H1 (cell line): ENCODE data around the gene PCDHB13. TPM values are rescaled to one million over a fixed set of nuclear protein-coding genes. Genes with fewer than 3 reads are reported as not detected.

ENCODE experiments used
- CTCF ChIA-PET: fragments of 300-600 bp; sonication (Branson Sonifier 250); formaldehyde crosslinking; loops from one replicate; lab custom pipeline; 2021; ENCODE audit not compliant: partially characterized antibody; lab: Charles Lee
- POLR2A ChIA-PET: fragments of 300-600 bp; sonication (Branson Sonifier 250); formaldehyde crosslinking; loops from one replicate; lab custom pipeline; 2021; ENCODE audit warnings: inconsistent platforms; ENCODE audit not compliant: partially characterized antibody; lab: Charles Lee
- DNase-seq, 2 experiments: peaks; one replicate each; pipeline versions ENCODE4 v3.0.0 to v3.0.0-alpha.2; 2010 to 2022; ENCODE audit warnings: low spot score in 2 of 2, low read depth in 1 of 2, mixed read lengths in 1 of 2
- FAIRE-seq: peaks from 2 replicates; lab custom pipeline; 2011; peaks lifted over from hg19 to GRCh38; lab: Jason Lieb, UNC
- H2AFZ ChIP-seq: 2 replicates; pipeline ENCODE4 v1.8.1; 2012; ENCODE audit warnings: low read length, inconsistent platforms
- H2AK5ac ChIP-seq: 2 replicates; pipeline ENCODE4 v1.6.1; 2013; ENCODE audit warnings: low read depth, low read length
- H2BK120ac ChIP-seq: replicated peaks from 2 replicates; pipeline ENCODE3; 2013; ENCODE audit warnings: low read depth, low read length, inconsistent platforms
- H2BK12ac ChIP-seq: 2 replicates; pipeline ENCODE4 v1.6.1; 2013; ENCODE audit warnings: low read depth, low read length
- H2BK15ac ChIP-seq: 2 replicates; pipeline ENCODE4 v1.6.1; 2013; ENCODE audit warnings: low read length
- H2BK20ac ChIP-seq: 2 replicates; pipeline ENCODE4 v1.6.1; 2013; ENCODE audit warnings: low read length
- H2BK5ac ChIP-seq: 2 replicates; pipeline ENCODE4 v1.6.1; 2013; ENCODE audit warnings: low read depth, low read length
- H3K14ac ChIP-seq: 2 replicates; pipeline ENCODE4 v1.6.1; 2013; ENCODE audit warnings: inconsistent platforms; ENCODE audit not compliant: insufficient read length
- H3K18ac ChIP-seq: 2 replicates; pipeline ENCODE4 v1.6.1; 2013; ENCODE audit warnings: low read length; ENCODE audit errors: extremely low read depth
- H3K23ac ChIP-seq: 2 replicates; pipeline ENCODE4 v1.6.1; 2013; ENCODE audit warnings: inconsistent platforms; ENCODE audit not compliant: insufficient read length
- H3K23me2 ChIP-seq: 2 replicates; pipeline ENCODE4 v1.6.1; 2013; ENCODE audit warnings: low read depth, low read length
- H3K27ac ChIP-seq: 2 replicates; pipeline ENCODE4 v1.6.1; 2011; ENCODE audit warnings: low read depth, low read length, inconsistent platforms
- H3K27me3 ChIP-seq, 4 experiments: replicated peaks in 1 of 4; 1 replicate in 1 of 4; 2 replicates in 3 of 4; pipeline versions ENCODE4 v1.6.1 to v1.8.1; 2011 to 2013; ENCODE audit warnings: low read length in 3 of 4, mild to moderate bottlenecking in 3 of 4, inconsistent platforms in 2 of 4, mixed read lengths in 2 of 4, moderate library complexity in 1 of 4; ENCODE audit not compliant: control insufficient read depth in 3 of 4, insufficient read depth in 3 of 4; ENCODE audit errors: extremely low read depth in 1 of 4
- H3K36me3 ChIP-seq, 4 experiments: 2 replicates each; pipeline versions ENCODE4 v1.6.1 to v1.8.1; 2011 to 2013; ENCODE audit warnings: mild to moderate bottlenecking in 4 of 4, low read length in 3 of 4, moderate library complexity in 2 of 4, control low read depth in 1 of 4, inconsistent platforms in 1 of 4; ENCODE audit not compliant: insufficient read depth in 4 of 4, control insufficient read depth in 2 of 4
- H3K4ac ChIP-seq: replicated peaks from 2 replicates; pipeline ENCODE3; 2013; ENCODE audit warnings: low read length, low read depth, mixed read lengths, inconsistent platforms; ENCODE audit not compliant: insufficient read length
- H3K4me1 ChIP-seq, 4 experiments: replicated peaks in 1 of 4; 1 replicate in 1 of 4; 2 replicates in 3 of 4; pipeline versions ENCODE4 v1.6.1 to v1.8.1; 2011 to 2013; ENCODE audit warnings: low read length in 3 of 4, inconsistent platforms in 2 of 4, mixed read lengths in 1 of 4; ENCODE audit not compliant: insufficient read depth in 4 of 4, control insufficient read depth in 3 of 4
- H3K4me2 ChIP-seq, 2 experiments: 2 replicates each; pipeline versions ENCODE4 v1.6.1 to v1.8.1; 2011 to 2013; ENCODE audit warnings: low read depth in 2 of 2, low read length in 2 of 2, control low read depth in 1 of 2, inconsistent platforms in 1 of 2, mild to moderate bottlenecking in 1 of 2; ENCODE audit not compliant: insufficient read depth in 1 of 2
- H3K4me3 ChIP-seq, 4 experiments: fragments of 200-600, 300-600 bp in 1 of 4; sonication (generic), shearing (Covaris generic), sonication (Bioruptor Twin) in 1 of 4; 2 replicates each; pipeline versions ENCODE4 v1.5.1 to v1.8.1; 2011 to 2016; ENCODE audit warnings: low read length in 4 of 4, low read depth in 3 of 4, control low read depth in 2 of 4, inconsistent platforms in 2 of 4, mild to moderate bottlenecking in 2 of 4, mixed read lengths in 1 of 4, moderate library complexity in 1 of 4; ENCODE audit not compliant: insufficient read depth in 2 of 4; ENCODE audit errors: extremely low read depth in 1 of 4
- H3K56ac ChIP-seq: replicated peaks from 2 replicates; pipeline ENCODE3; 2013; ENCODE audit warnings: low read depth, mild to moderate bottlenecking, mixed read lengths, low read length, inconsistent platforms; ENCODE audit not compliant: insufficient read length
- H3K79me1 ChIP-seq: 2 replicates; pipeline ENCODE4 v1.6.1; 2013; ENCODE audit warnings: low read depth, low read length, control low read depth
- H3K79me2 ChIP-seq, 2 experiments: 2 replicates each; pipeline versions ENCODE4 v1.6.1 to v1.8.1; 2012 to 2013; ENCODE audit warnings: low read length in 2 of 2, mild to moderate bottlenecking in 2 of 2, inconsistent platforms in 1 of 2; ENCODE audit not compliant: insufficient read depth in 2 of 2, control insufficient read depth in 1 of 2
- H3K9ac ChIP-seq, 4 experiments: replicated peaks in 1 of 4; 1 replicate in 1 of 4; 2 replicates in 3 of 4; pipeline versions ENCODE4 v1.6.1 to v1.8.1; 2011 to 2013; ENCODE audit warnings: low read depth in 3 of 4, low read length in 3 of 4, control low read depth in 2 of 4, mild to moderate bottlenecking in 2 of 4, moderate library complexity in 2 of 4, inconsistent platforms in 1 of 4; ENCODE audit errors: extremely low read depth in 1 of 4
- H3K9me3 ChIP-seq, 2 experiments: 2 replicates each; pipeline versions ENCODE4 v1.6.1 to v1.8.1; 2012 to 2013; ENCODE audit warnings: mild to moderate bottlenecking in 2 of 2, moderate library complexity in 2 of 2, control low read depth in 1 of 2, inconsistent platforms in 1 of 2, low read depth in 1 of 2, low read length in 1 of 2, mixed read lengths in 1 of 2; ENCODE audit not compliant: insufficient read depth in 2 of 2
- H4K20me1 ChIP-seq, 2 experiments: replicated peaks in 1 of 2; 2 replicates each; pipeline versions ENCODE3 to v1.8.1; 2011 to 2013; ENCODE audit warnings: inconsistent platforms in 2 of 2, low read length in 2 of 2, mild to moderate bottlenecking in 1 of 2; ENCODE audit not compliant: insufficient read depth in 2 of 2, control insufficient read depth in 1 of 2
- H4K5ac ChIP-seq: 2 replicates; pipeline ENCODE4 v1.6.1; 2013; ENCODE audit warnings: low read length, low read depth, mixed read lengths, inconsistent platforms; ENCODE audit not compliant: insufficient read length
- H4K8ac ChIP-seq: 2 replicates; pipeline ENCODE4 v1.8.0; 2013; ENCODE audit warnings: mild to moderate bottlenecking, moderate library complexity, low read length, inconsistent platforms; ENCODE audit not compliant: insufficient read depth; ENCODE audit errors: extremely low read depth
- H4K91ac ChIP-seq: replicated peaks from 2 replicates; pipeline ENCODE3; 2013; ENCODE audit warnings: low read length, mixed read lengths, inconsistent platforms; ENCODE audit not compliant: insufficient read length
- ATF2 ChIP-seq: IDR thresholded peaks from 2 replicates; pipeline ENCODE4 v1.6.1; 2012; ENCODE audit warnings: low read length, inconsistent platforms
- CEBPB ChIP-seq: IDR thresholded peaks from 2 replicates; pipeline ENCODE4 v1.6.1; 2012; ENCODE audit warnings: low read depth, low read length
- CTCF ChIP-seq, 3 experiments: IDR thresholded peaks; 1 replicate in 2 of 3; 2 replicates in 1 of 3; pipeline versions ENCODE4 v1.5.1 to v1.6.1; 2011; ENCODE audit warnings: low read length in 3 of 3, mild to moderate bottlenecking in 3 of 3, inconsistent platforms in 2 of 3, low read depth in 1 of 3, moderate library complexity in 1 of 3; ENCODE audit not compliant: insufficient read depth in 1 of 3; ENCODE audit errors: control extremely low read depth in 1 of 3
- JUN ChIP-seq: IDR thresholded peaks from 2 replicates; pipeline ENCODE4 v1.6.1; 2011; ENCODE audit warnings: low read depth, mild to moderate bottlenecking, improper control_type of control experiment, low read length
- POLR2A ChIP-seq, 2 experiments: IDR thresholded peaks; 1 replicate in 1 of 2; 2 replicates in 1 of 2; pipeline ENCODE4 v1.6.1; 2011; ENCODE audit warnings: low read depth in 2 of 2, low read length in 2 of 2, mild to moderate bottlenecking in 2 of 2; ENCODE audit errors: control extremely low read depth in 1 of 2
- RAD21 ChIP-seq, 2 experiments: IDR thresholded peaks in 1 of 2; conservative IDR thresholded peaks in 1 of 2; 2 replicates each; pipeline ENCODE4 v1.6.1; 2011; ENCODE audit warnings: low read depth in 2 of 2, low read length in 2 of 2, improper control_type of control experiment in 1 of 2, inconsistent platforms in 1 of 2, mild to moderate bottlenecking in 1 of 2, moderate library complexity in 1 of 2
- TAF1 ChIP-seq: IDR thresholded peaks from 2 replicates; pipeline ENCODE4 v1.6.1; 2011; ENCODE audit warnings: mild to moderate bottlenecking, low read depth, low read length
- WGBS, 2 experiments: shearing (Covaris generic) in 1 of 2; methylation state at CpG; one replicate each; pipeline versions ENCODE4 v1.1.6 to v1.1.7; 2013 to 2015; ENCODE audit warnings: low lambda C conversion rate in 2 of 2, mixed read lengths in 2 of 2, inconsistent platforms in 1 of 2, low coverage in 1 of 2, missing lambda C conversion rate in 1 of 2; ENCODE audit not compliant: insufficient replicate concordance in 2 of 2, insufficient coverage in 1 of 2, insufficient read length in 1 of 2; ENCODE audit errors: extremely low coverage in 1 of 2, missing lambda C conversion rate in 1 of 2; 5-methylcytosine and 5-hydroxymethylcytosine counted together
- polyA plus RNA-seq, 7 experiments: library from polyadenylated mRNA; depleted of rRNA in 3 of 7; stranded (reverse) in 5 of 7; unstranded in 2 of 7; fragments of >200 nt in 5 of 7; fragments of 200-250 nt in 2 of 7; gene quantifications; 1 replicate in 5 of 7; 2 replicates in 1 of 7; 4 replicates in 1 of 7; pipeline versions ENCODE4 v1.2.1 to v1.2.3, GENCODE V29; 2011 to 2013; ENCODE audit warnings: missing spikeins in 2 of 7, mixed read lengths in 2 of 7
- total RNA-seq: library from RNA; stranded (reverse); fragmentation: NEBNext Ultra II Directional; extraction: Animal tissue kit (Norgen Biotek cat#: 25700); gene quantifications from 2 replicates; pipeline ENCODE4 v1.2.1, GENCODE V29; 2021

PCDHB13 gene
- total and polyA plus RNA-seq, 2 of the 8 experiments (the other 6 are each of a cell fraction or from before 2014, with no cell fraction given), result 1.1 to 1.4 TPM

GRCh38 chr5:141245250-141245717, 31.6 kb downstream of the PCDHB13 start, which contains the start of gene PCDHB15:
Gene PCDHB15, plus strand, starts transcription at chr5:141245395. Its CDS starts 184 bp downstream, at chr5:141245579.
- H4K20me1 ChIP-seq, result no peaks in the 10 kb centered on the region
- DNase-seq, result peak in 1 of 2 experiments; percentile 83
- no peak within 1 kb of the TSS for H3K23ac ChIP-seq
- H3K4me1 ChIP-seq, result peaks cover 0 to 3% (median 0%) of the 10 kb centered on the region in 4 experiments; a peak in 1 of 7 replicates
- no peaks in the 10 kb centered on the region for H3K79me1 ChIP-seq
- H2BK20ac ChIP-seq, result no peak within 1 kb of the TSS
- H3K4me3 ChIP-seq, result peak within 1 kb of the TSS; percentile 19 to 69 (median 44); a peak in 7 of 8 replicates
- peaks cover 21 to 50% of the 10 kb centered on the region in 2 experiments for H3K9me3 ChIP-seq
- H4K91ac ChIP-seq, result no peak within 1 kb of the TSS
- no peak within 1 kb of the TSS for H2BK15ac ChIP-seq
- H2AFZ ChIP-seq, result 0 out of 2 replicates have a peak within 1 kb of the TSS, but pooled peaks have one; percentile 74
- no peaks in the 10 kb centered on the region for H3K23me2 ChIP-seq
- peak within 1 kb of the TSS; percentile 64; the same call in 1 of the 2 replicates for H3K18ac ChIP-seq
- no peak within 1 kb of the TSS for H2BK120ac ChIP-seq
- H3K27ac ChIP-seq, result no peak within 1 kb of the TSS
- no peaks in the 10 kb centered on the region for H3K79me2 ChIP-seq
- peak within 1 kb of the TSS in 3 of 4 experiments; percentile 51 to 92 (median 59); a peak in 6 of 7 replicates for H3K9ac ChIP-seq
- 0 out of 2 replicates have a peak within 1 kb of the TSS, but pooled peaks have one; percentile 36 for H2BK5ac ChIP-seq
- ChIA-PET POLR2A (interaction anchor here (0.7 to 2.0 kb wide), 9 partner anchors 11 to 319 kb away, joined by 3 to 9 read pairs (median 5); partner anchors contain the start of genes PCDHB14, PCDHGB1 and TAF7), CTCF (interaction anchor here (0.6 to 5.2 kb wide), 65 partner anchors 11 to 321 kb away, joined by 3 to 81 read pairs (median 8); partner anchors contain the start of genes PCDHB10, PCDHB11, PCDHB12 and PCDHB13)
- no peak within 1 kb of the TSS for H4K5ac ChIP-seq
- H3K56ac ChIP-seq, result no peak within 1 kb of the TSS
- peak within 1 kb of the TSS; percentile 59 to 60 for H3K4me2 ChIP-seq
- peaks cover 0 to 16% (median 4%) of the 10 kb centered on the region in 4 experiments; a peak in 3 of 8 replicates for H3K36me3 ChIP-seq
- H3K4ac ChIP-seq, result no peak within 1 kb of the TSS
- H3K14ac ChIP-seq, result no peak within 1 kb of the TSS
- no peak within 1 kb of the TSS for H2AK5ac ChIP-seq
- H3K27me3 ChIP-seq, result no peaks in the 10 kb centered on the region
- WGBS, 2 experiments, result 40% methylated on average over 16 of the region's 16 CpGs; no CpG with 5 or more reads in 1 of the 2 experiments
- peak; percentile 97 for FAIRE-seq
- H4K8ac ChIP-seq, result no peak within 1 kb of the TSS
- H2BK12ac ChIP-seq, result no peak within 1 kb of the TSS; the same call in 1 of the 2 replicates
- no peak for TF ChIP-seq JUN
- peak in 2 of 3 experiments; percentile 61 to 64; a peak in 3 of 4 replicates for TF ChIP-seq CTCF (IDR thresholded peaks at IDR 0.05; ENCODE audit: control extremely low read depth in 1 of 3, insufficient read depth in 1 of 3, low read depth in 1 of 3, low read length in 3 of 3)
- TF ChIP-seq ATF2, result peak; percentile 64; the same call in 1 of the 2 replicates
- TF ChIP-seq RAD21 (IDR thresholded peaks at IDR 0.05 in 1 of 2, conservative IDR thresholded peaks at IDR 0.05 in 1 of 2; ENCODE audit: low read depth in 2 of 2, low read length in 2 of 2), result peak; percentile 78 to 80
- peak; percentile 60 for TF ChIP-seq TAF1
- peak in 1 of 2 experiments; percentile 55; a peak in 1 of 3 replicates for TF ChIP-seq POLR2A (IDR thresholded peaks at IDR 0.05; ENCODE audit: control extremely low read depth in 1 of 2, low read depth in 2 of 2, low read length in 2 of 2)
- TF ChIP-seq CEBPB, result peak; percentile 43; the same call in 1 of the 2 replicates
